Stimulated activated CD8-positive, alpha-beta memory T cell treated with anti-CD3 and anti-CD28 coated beads, Interleukin-12 subunit alpha, Interleukin-12 subunit beta, amount 100 ng/mL, for 24 hours (primary cell): ENCODE results near the gene CFAP97.
"Not testable (repeated sequence)": the region's sequence is repeated elsewhere in the genome, so short reads cannot be mapped to it uniquely, and the experiment has no call there.

Experiments
- DNase-seq: peaks from one replicate; pipeline ENCODE4 v3.0.0-alpha.2; 2020; ENCODE audit errors: extremely low read depth

The CFAP97 gene

DNA sequence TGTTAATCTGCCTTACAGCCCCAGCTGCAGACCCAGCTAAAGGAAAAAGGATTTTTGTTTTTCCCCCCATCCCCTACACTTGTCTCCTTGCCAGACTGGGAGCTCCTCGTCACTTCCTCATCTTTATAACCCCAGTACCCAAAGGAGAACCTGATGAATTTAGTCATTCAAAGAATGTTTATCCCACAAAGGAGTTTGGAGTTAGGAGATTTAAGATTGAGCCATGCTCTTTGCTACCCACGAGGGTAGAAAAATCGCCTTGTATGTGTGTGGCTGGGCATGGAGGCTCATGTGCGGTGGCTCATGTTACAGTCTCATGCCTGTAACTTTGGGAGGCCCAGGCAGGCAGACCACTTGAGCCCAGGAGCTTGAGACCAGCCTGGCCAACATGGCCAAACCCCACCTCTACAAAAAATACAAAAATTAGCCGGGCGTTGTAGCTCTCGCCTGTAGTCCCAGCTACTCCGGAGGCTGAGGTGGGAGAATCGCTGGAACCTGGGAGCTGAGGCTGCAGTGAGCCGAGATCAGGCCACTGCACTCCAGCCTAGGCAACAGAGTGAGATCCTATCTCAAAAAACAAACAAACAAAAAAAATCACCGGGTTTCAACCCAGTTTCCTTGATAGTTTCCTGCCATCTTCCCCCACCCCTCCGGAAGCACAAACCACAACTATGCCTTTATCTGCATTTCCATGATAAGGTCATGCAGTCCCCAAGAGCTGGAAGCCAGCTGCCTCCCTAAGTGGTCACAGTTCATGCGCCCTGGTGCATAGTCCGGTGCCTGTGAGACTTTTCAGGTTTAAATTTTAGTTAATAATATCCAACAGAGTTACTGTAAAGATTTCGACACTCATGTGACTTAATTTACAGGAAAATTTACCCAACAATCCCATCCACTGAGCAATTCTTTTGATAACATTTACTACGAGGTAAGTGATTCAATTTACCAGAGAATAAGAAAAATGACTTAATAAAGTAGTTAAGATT is 1.5 kb downstream of the CFAP97 start:
- no peak for DNase-seq

DNA sequence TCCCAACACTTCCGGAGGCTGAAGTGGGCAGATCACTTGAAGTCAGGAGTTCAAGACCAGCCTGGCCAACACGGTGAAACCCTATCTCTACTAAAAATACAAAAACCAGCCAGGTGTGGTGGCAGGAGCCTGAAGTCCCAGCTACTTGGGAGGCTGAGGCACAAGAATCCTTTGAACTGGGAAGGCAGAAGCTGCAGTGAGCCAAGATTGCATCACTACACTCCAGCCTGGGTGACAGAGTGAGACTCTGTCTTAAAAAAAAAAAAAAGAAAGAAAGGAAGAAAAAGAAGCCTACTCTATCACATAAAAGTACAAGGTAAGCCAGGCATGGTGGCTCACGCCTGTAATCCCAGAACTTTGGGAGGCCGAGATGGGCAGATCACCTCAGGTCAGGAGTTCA is 5.6 kb downstream of the CFAP97 start:
- not testable (repeated sequence) for DNase-seq

- no peak for DNase-seq
Measured at GRCh38 chr4:185196437-185196836, 7.4 kb downstream of the CFAP97 start.

GRCh38 chr4:185194924-185195888 is 8.6 kb downstream of the CFAP97 start:
- no peak for DNase-seq

DNA sequence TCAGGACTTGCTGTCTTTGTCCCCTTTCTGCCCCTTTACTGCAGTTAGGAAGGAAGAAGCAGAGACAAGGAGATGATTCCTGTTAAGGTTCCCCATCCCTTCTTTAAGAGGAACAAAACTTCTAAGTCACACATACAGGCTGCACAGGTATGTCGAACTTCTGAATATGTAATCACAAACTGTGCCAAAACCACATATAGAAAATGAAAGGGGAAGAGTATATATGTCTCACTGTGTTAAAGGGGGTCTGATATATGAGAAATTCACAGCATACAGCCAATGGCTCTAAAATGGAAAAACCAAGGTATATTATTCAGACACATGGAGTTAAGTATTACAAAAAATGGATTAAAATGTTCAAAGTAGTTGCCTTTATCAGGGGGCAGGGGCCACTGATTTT is 11.7 kb downstream of the CFAP97 start:
- no peak for DNase-seq

DNA sequence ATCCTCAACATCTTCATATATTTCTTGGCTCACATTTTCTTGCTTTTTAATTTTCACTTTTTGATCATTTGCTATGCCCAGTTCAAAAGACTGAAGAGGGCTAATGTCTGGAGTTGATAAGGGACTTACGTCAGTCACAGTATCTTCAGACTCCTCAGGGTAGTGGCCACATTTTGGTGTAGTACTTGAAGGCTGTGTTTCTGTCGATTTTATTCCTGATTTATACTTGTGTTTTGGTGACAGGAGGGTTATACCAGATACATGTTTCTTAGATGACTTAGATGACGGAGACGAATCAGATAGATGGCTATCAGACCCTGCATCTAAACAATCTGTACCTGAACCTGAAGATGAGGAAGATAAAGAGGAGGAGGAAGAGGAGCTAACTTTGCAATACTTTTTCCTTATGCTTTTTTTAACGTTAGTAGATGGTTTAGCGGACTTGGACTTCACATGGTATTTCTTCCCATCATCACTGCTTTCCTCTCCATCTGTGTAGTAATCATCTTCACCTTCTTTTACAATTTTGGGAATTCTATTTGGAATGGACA is 13.4 kb downstream of the CFAP97 start:
- no peak for DNase-seq

DNA sequence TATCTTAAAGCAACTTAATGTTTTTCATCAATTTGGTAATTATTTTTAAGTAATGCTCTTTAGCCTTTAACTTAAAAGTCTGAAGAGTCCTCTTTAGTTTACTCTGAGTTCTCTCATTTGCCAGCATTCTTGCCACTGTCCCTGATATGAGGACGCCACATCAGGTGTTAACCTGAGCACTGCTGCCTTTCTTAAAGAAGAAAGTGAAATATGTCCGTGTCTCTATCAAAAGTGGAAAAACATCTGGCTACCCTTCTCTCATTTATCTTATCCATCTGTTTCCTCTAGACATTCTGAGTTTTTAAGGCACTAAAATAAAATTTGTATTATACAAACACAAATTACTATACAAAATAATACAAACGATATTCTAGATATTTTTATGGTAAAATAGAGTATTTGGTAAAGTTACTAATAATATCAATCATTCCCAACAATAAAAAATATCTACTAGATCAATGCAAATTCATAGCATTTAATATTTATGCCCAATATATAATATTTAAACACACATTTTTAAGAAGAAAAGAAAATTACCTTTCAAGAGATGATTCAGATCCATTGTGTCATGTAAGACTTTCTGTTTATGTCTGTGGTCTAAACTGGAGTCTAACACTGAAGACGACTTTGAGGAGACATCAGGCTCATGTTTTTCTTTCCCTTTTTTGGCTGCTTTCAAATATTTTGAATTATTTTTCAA is 14.0 kb downstream of the CFAP97 start:
- DNase-seq, result no peak

DNA sequence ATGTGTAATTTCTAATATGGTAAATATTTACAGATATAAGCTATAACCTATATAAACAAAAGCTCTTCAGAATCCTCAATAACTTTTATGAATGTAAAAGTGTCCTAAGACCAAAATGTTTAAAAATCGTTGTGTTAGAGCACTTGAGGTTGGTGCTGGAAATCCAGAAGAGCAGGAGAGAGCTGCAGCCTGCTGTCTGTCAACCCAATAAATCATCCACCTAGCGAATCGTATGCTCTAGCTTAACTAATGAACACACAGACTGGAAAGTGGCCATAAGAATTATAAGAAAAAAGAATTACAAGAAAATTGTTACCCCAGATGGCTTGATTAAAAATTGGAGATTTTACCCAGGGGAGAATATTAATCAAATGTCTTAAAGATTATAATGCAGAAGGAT is 17.0 kb downstream of the CFAP97 start:
- no peak for DNase-seq

DNA sequence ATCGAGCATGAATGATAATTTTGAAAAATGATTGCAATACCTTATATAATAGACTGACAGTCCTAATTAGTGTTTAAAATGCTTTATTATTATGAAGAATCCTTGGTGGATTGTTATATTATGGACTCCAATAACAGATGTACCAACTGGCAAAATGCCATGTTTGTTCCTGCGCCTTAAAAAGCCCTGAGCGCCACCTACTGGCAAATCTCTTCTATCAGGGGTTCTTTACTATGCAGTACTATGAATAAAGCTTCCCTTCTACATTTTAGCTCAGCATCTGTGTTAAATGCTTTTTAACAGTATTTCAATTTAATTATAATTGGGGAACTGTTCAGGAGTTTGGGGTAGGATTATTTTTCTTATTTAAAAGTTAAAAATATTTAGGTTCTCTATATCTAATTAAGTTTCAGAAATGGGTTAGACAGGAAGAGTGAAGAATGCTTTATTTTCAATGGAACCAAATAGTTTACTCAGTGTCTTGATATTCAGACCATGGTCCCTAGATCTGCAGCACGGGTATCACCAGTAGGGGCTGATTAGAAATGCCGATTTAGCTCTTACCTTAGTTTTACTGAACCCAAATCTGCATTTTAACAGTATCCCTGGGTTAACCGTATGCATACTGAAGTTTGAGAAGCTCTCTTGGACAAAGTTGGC is 20.0 kb downstream of the CFAP97 start:
- DNase-seq, result no peak

GRCh38 chr4:185182239-185182638 is 21.6 kb downstream of the CFAP97 start:
- no peak for DNase-seq

- DNase-seq, result no peak
Measured at GRCh38 chr4:185179488-185179887, 24.3 kb downstream of the CFAP97 start.

GRCh38 chr4:185171373-185172071 is 32.3 kb downstream of the CFAP97 start:
- no peak for DNase-seq

- no peak for DNase-seq
Measured at GRCh38 chr4:185167234-185167633, 36.6 kb downstream of the CFAP97 start.

DNA sequence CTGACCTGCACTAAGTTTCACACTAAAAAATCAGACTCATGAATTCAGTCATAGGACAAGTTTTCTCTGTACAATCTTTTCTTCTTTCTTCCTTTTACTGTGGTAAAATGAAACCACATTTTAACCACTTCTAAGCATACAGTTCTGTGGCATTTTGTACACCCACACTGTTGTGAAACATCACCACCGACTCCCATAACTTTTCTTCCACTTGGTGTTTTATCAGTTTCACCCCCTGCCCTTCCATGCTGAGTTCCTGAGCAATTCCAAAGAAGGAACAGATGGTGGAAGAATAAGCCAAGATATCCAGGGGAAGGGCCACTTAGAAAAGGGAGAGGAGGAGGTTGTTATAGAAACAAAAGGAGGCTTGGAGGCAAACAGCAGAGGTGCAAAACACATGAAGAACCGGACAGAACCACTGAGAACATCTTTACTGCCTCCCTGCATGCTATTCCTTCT is 38.2 kb downstream of the CFAP97 start:
- DNase-seq, result no peak

DNA sequence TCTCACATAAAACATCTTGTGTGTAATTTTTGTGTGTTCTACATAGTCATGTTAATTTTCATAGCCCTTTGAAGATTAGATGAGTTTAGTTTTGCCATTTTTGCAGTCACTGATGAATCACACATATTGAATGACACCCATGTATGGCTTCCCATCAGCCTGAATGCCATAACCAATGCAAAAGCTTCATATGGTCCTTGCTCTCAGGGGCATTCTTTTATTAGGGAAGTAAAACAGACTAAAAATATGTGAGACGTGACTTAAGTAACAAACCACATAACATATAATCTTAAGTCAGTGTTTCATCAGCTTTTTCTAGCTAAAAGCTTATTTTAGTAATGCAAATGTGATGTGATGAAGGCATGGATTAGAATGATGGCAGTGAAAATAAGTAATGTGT is 52.5 kb downstream of the CFAP97 start:
- DNase-seq, result no peak

DNA sequence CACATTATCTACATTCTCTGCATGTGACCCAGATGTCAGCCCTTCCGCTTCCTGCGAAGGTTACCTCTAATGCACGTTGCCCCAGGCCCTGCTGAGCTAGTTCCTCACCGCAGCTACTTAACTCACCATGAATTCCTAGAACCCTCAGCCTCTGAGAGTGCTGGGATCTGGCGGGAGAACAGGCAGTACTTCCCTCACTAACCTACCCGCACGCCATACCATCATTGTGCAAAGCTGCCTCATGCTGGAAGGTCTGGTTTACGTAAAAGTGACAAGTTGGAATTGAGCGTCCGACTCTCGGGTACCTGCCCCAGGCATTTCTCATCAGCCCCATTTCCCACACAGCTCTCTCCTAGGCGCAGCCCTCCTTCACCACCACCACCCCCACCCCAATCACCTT is 54.4 kb downstream of the CFAP97 start:
- DNase-seq, result no peak

GRCh38 chr4:185145572-185145971 is 58.2 kb downstream of the CFAP97 start:
- no peak for DNase-seq

GRCh38 chr4:185144601-185145240 is 59.1 kb downstream of the CFAP97 start:
- DNase-seq, result no peak

GRCh38 chr4:185143601-185143969 is 60.2 kb downstream of the CFAP97 start:
- no peak for DNase-seq
